Activated naive CD8-positive, alpha-beta T cell treated with anti-CD3 and anti-CD28 coated beads, Interleukin-2, amount 50 U/mL, for 24 hours (primary cell): ENCODE measurements around the gene PLA2G2C.
"Not testable (repeated sequence)": the region's sequence is repeated elsewhere in the genome, so short reads cannot be mapped to it uniquely, and the experiment has no call there.

ENCODE experiments used
- ATAC-seq: fragments of 150-1000 bp; cut with Tn5 transposase; one replicate; pipeline ENCODE4 v1.10.0; 2021
- DNase-seq: peaks from one replicate; pipeline ENCODE4 v3.0.0; 2021
- H3K27ac Mint-ChIP-seq: one replicate; pipeline ENCODE4 v1.8.0; 2021; ENCODE audit warnings: mild to moderate bottlenecking, mixed read lengths
- H3K27me3 Mint-ChIP-seq: one replicate; pipeline ENCODE4 v1.8.0; 2021; ENCODE audit warnings: mixed read lengths
- H3K36me3 Mint-ChIP-seq: one replicate; pipeline ENCODE4 v1.8.0; 2021; ENCODE audit warnings: low read depth, mixed read lengths
- H3K4me1 Mint-ChIP-seq: one replicate; pipeline ENCODE4 v1.8.0; 2021; ENCODE audit warnings: mixed read lengths
- H3K4me3 Mint-ChIP-seq: one replicate; pipeline ENCODE4 v1.8.0; 2021; ENCODE audit warnings: mild to moderate bottlenecking, moderate library complexity, mixed read lengths
- H3K9me3 Mint-ChIP-seq: one replicate; pipeline ENCODE4 v1.8.0; 2021; ENCODE audit warnings: mixed read lengths

The PLA2G2C gene

DNA sequence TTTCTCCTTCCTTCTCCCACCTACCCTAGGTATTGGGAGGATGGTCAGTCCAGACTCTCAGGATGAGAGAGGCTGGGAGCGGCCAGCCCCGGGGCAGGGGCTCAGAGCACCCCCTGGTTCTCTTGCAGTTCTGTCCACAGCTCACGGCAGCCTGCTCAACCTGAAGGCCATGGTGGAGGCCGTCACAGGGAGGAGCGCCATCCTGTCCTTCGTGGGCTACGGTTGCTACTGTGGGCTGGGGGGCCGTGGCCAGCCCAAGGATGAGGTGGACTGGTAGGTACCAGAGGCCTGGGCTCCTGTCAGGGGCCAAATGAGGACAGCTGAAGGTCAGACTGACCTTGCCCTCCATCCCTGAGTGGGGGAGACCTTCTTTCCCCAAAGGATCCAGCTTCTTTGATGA lies 43.0 kb downstream of the PLA2G2C start:
- Mint-ChIP-seq H3K4me1 (no peaks in the 10 kb centered on the region), H3K4me3 (no peak overlapping the region), H3K9me3 (no peaks in the 10 kb centered on the region), H3K27me3 (no peaks in the 10 kb centered on the region), H3K27ac (no peak overlapping the region), H3K36me3 (no peaks in the 10 kb centered on the region)
- DNase-seq (no peak), ATAC-seq (no peak)

- Mint-ChIP-seq H3K4me3 (no peak overlapping the region), H3K27me3 (no peaks in the 10 kb centered on the region), H3K9me3 (no peaks in the 10 kb centered on the region), H3K36me3 (no peaks in the 10 kb centered on the region), H3K4me1 (no peaks in the 10 kb centered on the region), H3K27ac (no peak overlapping the region)
- DNase-seq (no peak), ATAC-seq (no peak)
Measured at GRCh38 chr1:20142001-20142710, 44.2 kb downstream of the PLA2G2C start.

DNA sequence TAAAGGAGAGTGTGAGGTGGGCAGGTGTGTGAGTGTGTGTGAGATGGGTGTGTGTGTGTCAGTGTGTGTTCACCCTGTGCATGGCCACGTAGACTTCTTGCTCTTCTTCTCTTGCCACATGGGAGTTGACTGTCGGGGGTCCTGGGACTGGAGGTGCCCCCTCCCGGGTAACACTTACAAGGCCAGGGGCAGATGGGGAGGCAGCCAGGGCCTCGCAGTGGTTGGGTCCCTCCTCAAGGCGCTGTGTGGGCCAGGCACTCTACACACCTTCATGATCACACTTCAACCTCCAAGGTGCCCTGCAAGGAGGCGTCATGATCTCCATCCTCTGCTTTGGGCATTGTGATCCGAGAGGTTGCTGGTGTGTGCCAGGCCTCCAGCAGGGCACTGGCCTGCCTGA lies 44.9 kb downstream of the PLA2G2C start:
- DNase-seq: no peak
- no peak for ATAC-seq
- Mint-ChIP-seq H3K4me1 (no peaks in the 10 kb centered on the region), H3K27me3 (no peaks in the 10 kb centered on the region), H3K9me3 (no peaks in the 10 kb centered on the region), H3K27ac (no peak overlapping the region), H3K36me3 (no peaks in the 10 kb centered on the region), H3K4me3 (no peak overlapping the region)

DNA sequence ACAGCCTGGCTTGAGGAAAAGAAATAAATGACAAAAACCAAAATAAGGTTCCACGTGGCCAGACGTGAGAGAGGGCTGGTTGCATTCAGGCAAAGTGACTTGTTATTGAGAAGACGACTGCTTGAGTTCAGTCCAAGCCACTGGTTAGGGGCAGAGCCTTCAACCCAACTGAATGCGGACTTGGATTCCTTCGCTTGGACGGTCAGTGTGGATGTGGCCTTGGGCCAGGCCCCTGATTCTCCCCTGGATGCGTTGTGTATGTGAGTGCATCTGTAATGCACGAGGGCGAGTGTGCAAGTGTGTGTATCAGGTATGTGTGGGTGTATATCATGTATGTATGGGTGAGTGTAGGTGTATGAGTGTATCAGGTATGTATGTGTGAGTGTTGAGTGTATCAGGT lies 45.3 kb downstream of the PLA2G2C start:
- Mint-ChIP-seq H3K4me1 (no peaks in the 10 kb centered on the region), H3K9me3 (no peaks in the 10 kb centered on the region), H3K36me3 (no peaks in the 10 kb centered on the region), H3K27me3 (peaks cover 2% of the 10 kb centered on the region), H3K27ac (no peak overlapping the region), H3K4me3 (no peak overlapping the region)
- no peak for ATAC-seq
- DNase-seq: no peak

GRCh38 chr1:20139776-20140612 lies 46.3 kb downstream of the PLA2G2C start:
- Mint-ChIP-seq H3K4me1 (no peaks in the 10 kb centered on the region), H3K36me3 (no peaks in the 10 kb centered on the region), H3K27me3 (peaks cover 6% of the 10 kb centered on the region), H3K4me3 (no peak overlapping the region), H3K27ac (no peak overlapping the region), H3K9me3 (no peaks in the 10 kb centered on the region)
- no peak for ATAC-seq
- no peak for DNase-seq

DNA sequence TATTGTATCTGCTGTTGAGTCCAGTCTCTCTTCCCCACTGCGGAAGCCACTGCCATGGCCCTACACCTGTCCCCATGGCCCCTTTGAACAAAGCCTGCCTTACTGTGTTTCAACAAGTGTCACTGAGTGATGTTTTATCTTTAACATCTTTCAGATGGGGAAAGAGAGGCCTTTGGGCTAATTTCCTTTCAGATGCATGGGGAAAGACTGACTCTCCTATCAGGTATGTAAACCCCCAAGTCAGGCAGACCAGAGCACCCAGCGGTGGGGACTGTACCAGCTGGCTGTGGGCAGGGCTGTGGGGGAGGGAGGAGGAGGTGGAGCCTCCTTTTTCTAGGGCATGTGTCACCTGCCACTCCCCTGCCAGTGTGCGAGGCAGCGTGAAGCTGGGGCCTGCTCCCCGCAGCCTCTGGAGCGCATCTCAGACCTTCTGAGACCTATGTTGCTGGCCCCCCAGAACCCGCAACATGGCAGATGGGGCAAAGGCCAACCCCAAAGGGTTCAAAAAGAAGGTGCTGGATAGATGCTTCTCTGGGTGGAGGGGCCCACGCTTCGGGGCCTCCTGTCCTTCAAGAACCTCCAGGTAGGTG lies 47.3 kb downstream of the PLA2G2C start, which contains the start of gene PLA2G2F:
PLA2G2F (plus strand) TSS at position 363 of the 590 bp plus-strand sequence; CDS start at position 468, 105 bp downstream.
- Mint-ChIP-seq H3K36me3 (no peaks in the 10 kb centered on the region), H3K4me3 (no peak within 1 kb of the TSS), H3K27ac (no peak within 1 kb of the TSS), H3K27me3 (peaks cover 7% of the 10 kb centered on the region), H3K9me3 (no peaks in the 10 kb centered on the region), H3K4me1 (no peaks in the 10 kb centered on the region)
- ATAC-seq (peak; percentile 41), DNase-seq (no peak)

DNA sequence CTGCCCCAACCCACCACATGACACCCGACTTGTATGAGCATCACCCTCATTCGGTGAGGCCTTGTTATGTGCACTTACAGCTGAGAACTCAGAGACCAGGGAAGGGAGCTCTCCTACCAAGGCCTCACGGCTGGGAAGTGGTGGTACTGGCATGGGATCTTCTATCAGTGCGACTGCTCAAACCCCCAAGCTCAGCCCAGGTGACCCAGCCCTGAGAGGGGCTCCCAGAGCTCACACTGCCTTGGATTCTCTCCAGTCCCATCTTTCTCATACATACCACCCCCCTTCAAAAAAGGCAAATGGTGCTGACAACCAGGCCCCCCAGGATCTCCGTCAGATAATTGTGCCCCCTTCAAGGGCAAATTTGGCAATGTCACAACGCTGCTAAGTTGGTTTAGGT lies 48.0 kb downstream of the PLA2G2C start:
- DNase-seq (no peak), ATAC-seq (no peak)
- Mint-ChIP-seq H3K36me3 (no peaks in the 10 kb centered on the region), H3K27me3 (peaks cover 11% of the 10 kb centered on the region), H3K4me3 (no peak overlapping the region), H3K9me3 (no peaks in the 10 kb centered on the region), H3K27ac (no peak overlapping the region), H3K4me1 (no peaks in the 10 kb centered on the region)

GRCh38 chr1:20137604-20138003 lies 48.7 kb downstream of the PLA2G2C start:
- no peaks in the 10 kb centered on the region for H3K36me3 Mint-ChIP-seq

DNA sequence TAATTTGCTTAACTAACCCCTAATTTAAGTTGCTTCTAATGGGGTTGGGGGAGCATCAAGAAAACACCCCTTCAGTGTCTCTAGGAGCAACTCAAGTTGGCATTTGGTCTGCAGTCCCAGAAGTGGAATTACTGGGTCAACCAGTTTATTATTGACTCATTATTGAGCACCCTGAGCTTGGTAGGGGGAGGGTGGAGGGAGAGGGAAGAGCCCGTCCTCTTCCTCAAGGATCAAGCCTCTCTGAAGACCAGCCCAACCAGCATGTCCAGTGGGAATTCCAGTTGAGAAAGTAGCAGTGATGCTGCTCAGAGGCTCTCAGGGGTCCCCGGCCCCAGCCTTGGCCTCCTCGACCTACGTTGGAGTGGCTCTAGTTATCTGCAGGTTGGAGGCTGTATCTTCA lies 49.3 kb downstream of the PLA2G2C start:
- H3K4me1 Mint-ChIP-seq: no peaks in the 10 kb centered on the region
- no peak overlapping the region for H3K4me3 Mint-ChIP-seq
- DNase-seq (no peak), ATAC-seq (no peak)
- H3K9me3 Mint-ChIP-seq: no peaks in the 10 kb centered on the region
- peaks cover 12% of the 10 kb centered on the region for H3K27me3 Mint-ChIP-seq
- H3K27ac Mint-ChIP-seq: no peak overlapping the region
- H3K36me3 Mint-ChIP-seq: no peaks in the 10 kb centered on the region

More at GRCh38 chr1:20137604-20138003, 48.7 kb downstream of the PLA2G2C start:
- Mint-ChIP-seq H3K4me1 (no peaks in the 10 kb centered on the region), H3K4me3 (no peak overlapping the region), H3K27me3 (peaks cover 11% of the 10 kb centered on the region), H3K9me3 (no peaks in the 10 kb centered on the region), H3K27ac (no peak overlapping the region)
- ATAC-seq: no peak
- DNase-seq: no peak

DNA sequence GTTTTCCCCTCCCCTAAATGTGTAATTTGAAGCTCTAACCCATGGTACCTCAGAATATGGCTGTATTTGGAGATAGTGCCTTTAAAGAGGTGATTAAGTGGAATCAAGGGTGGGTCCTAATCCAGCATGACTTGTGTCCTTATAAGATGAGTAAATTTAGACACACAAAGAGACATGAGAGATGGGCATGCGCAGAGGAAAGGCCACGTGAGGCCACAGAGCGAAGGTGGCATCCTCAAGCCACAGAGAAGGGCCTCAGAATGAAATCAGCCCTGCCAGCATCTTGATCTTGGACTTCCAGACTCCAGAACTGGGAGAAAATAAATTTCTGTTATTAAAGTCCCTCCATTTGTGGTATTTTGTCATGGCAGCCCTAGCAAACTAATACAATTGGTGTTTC lies 50.1 kb downstream of the PLA2G2C start:
- no peaks in the 10 kb centered on the region for H3K36me3 Mint-ChIP-seq
- ATAC-seq (no peak), DNase-seq (no peak)
- H3K27ac Mint-ChIP-seq: no peak overlapping the region
- no peaks in the 10 kb centered on the region for H3K4me1 Mint-ChIP-seq
- H3K4me3 Mint-ChIP-seq: no peak overlapping the region
- H3K9me3 Mint-ChIP-seq: no peaks in the 10 kb centered on the region
- H3K27me3 Mint-ChIP-seq: peaks cover 15% of the 10 kb centered on the region

- Mint-ChIP-seq H3K4me1 (no peaks in the 10 kb centered on the region), H3K4me3 (no peak overlapping the region), H3K27me3 (peaks cover 15% of the 10 kb centered on the region), H3K27ac (no peak overlapping the region), H3K36me3 (no peaks in the 10 kb centered on the region), H3K9me3 (no peaks in the 10 kb centered on the region)
- DNase-seq (no peak), ATAC-seq (no peak)
Measured at GRCh38 chr1:20134995-20135394, 51.3 kb downstream of the PLA2G2C start.

- not testable (repeated sequence) for DNase-seq, ATAC-seq, H3K4me1 Mint-ChIP-seq, H3K9me3 Mint-ChIP-seq, H3K27ac Mint-ChIP-seq, H3K27me3 Mint-ChIP-seq, H3K4me3 Mint-ChIP-seq, H3K36me3 Mint-ChIP-seq
Measured at GRCh38 chr1:20130518-20130917, 55.8 kb downstream of the PLA2G2C start.

GRCh38 chr1:20126806-20127440 lies 59.4 kb downstream of the PLA2G2C start:
- Mint-ChIP-seq H3K4me3 (no peak overlapping the region), H3K27ac (no peak overlapping the region), H3K9me3 (no peaks in the 10 kb centered on the region), H3K4me1 (peaks cover 13% of the 10 kb centered on the region), H3K27me3 (peaks cover 4% of the 10 kb centered on the region), H3K36me3 (no peaks in the 10 kb centered on the region)
- ATAC-seq (no peak), DNase-seq (no peak)

- Mint-ChIP-seq H3K4me3 (no peak overlapping the region), H3K27me3 (peaks cover 4% of the 10 kb centered on the region), H3K9me3 (no peaks in the 10 kb centered on the region), H3K27ac (no peak overlapping the region), H3K4me1 (peaks cover 13% of the 10 kb centered on the region), H3K36me3 (no peaks in the 10 kb centered on the region)
- no peak for DNase-seq
- no peak for ATAC-seq
Measured at GRCh38 chr1:20126041-20126805, 60.1 kb downstream of the PLA2G2C start.
